ENCODE data around the gene TMEM132C. TPM values are rescaled to one million over a fixed set of nuclear protein-coding genes. Genes with fewer than 3 reads are reported as not detected.

The TMEM132C gene
- total RNA-seq, 1 donor from 2014 or later, result 0.64 TPM

DNA sequence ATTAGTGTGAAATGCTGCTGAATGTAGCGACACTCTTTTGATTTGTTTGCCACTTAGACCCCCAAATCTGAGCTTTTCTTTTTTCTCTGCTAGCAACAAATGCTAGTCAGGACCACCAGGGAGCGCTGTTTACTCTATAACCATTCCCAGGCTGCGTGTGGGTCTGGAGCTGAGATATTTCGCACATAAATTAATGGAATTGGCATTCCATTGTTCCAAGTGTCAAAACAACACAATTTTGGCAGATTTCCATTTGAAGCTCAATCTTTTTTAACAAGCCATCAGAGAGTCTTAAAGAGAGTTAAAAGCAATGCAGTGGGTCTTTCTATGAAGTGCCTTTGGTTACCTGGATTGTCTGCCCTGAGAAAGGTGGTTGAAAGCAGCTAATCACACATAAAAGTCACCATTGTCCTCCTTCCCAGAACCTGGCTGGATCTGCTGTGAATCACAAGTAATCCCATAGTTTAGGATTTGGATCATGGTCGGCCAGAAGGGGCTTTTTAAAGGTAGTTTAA is 7.4 kb upstream of the TMEM132C start:
- H3K9me3 ChIP-seq, result no peaks in the 10 kb centered on the region
- intact Hi-C loops (cut with DNase I), result no loop called here
- no peaks in the 10 kb centered on the region for H3K27me3 ChIP-seq
- no peak overlapping the region for H3K27ac ChIP-seq
- TF ChIP-seq, protein P1, sequence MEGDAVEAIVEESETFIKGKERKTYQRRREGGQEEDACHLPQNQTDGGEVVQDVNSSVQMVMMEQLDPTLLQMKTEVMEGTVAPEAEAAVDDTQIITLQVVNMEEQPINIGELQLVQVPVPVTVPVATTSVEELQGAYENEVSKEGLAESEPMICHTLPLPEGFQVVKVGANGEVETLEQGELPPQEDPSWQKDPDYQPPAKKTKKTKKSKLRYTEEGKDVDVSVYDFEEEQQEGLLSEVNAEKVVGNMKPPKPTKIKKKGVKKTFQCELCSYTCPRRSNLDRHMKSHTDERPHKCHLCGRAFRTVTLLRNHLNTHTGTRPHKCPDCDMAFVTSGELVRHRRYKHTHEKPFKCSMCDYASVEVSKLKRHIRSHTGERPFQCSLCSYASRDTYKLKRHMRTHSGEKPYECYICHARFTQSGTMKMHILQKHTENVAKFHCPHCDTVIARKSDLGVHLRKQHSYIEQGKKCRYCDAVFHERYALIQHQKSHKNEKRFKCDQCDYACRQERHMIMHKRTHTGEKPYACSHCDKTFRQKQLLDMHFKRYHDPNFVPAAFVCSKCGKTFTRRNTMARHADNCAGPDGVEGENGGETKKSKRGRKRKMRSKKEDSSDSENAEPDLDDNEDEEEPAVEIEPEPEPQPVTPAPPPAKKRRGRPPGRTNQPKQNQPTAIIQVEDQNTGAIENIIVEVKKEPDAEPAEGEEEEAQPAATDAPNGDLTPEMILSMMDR (IDR thresholded peaks at IDR 0.05), result peak; percentile 70
- no peak for DNase-seq
- H3K4me3 ChIP-seq, result no peak overlapping the region
- no peaks in the 10 kb centered on the region for H3K36me3 ChIP-seq
- H3K4me1 ChIP-seq, result no peaks in the 10 kb centered on the region
- ATAC-seq, result peak; percentile 46

DNA sequence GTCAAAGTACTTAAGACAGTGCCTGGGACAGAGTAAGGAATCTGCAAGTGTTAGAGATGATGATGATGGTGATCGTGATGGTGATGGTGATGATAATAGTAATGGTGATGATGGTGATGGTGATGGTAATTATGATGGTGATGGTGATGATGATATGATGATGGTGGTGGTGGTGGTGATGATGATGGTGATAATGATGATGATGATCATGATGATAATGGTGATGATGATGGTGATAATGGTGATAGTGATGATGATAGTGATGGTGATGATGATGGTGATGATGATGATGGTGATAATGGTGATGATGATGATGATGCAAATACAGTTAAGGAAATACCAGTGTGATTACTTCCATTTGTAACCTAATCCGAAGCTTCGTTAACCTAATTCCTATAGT is 5.2 kb upstream of the TMEM132C start:
- intact Hi-C loops (cut with DNase I), result no loop called here
- Histone ChIP-seq H3K36me3 (no peaks in the 10 kb centered on the region), H3K27ac (no peak overlapping the region), H3K27me3 (peaks cover 5% of the 10 kb centered on the region), H3K4me1 (no peaks in the 10 kb centered on the region), H3K4me3 (no peak overlapping the region), H3K9me3 (no peaks in the 10 kb centered on the region)
- no peak for ATAC-seq
- no peak for DNase-seq
- TF ChIP-seq, protein P1 (IDR thresholded peaks at IDR 0.05), result no peak

DNA sequence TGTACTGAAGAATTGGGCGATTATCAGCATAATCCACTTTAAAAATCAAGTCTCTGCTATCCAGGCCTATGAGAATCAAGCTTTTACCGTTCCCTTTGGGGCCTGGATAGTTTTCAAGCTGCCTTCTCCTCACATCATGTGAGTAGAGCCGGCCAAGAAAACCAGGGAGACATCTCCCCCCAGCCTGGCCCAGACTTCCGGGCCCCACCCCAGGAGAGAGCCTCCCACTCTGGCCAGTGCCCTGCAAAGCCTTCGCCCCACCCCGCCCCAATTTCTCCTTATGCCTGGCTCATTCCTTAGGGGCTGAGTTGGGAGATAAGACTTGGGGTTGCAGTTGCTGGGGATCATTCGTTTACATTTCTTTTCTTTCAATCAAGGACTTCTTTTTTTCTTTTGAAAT is 1.4 kb upstream of the TMEM132C start:
- Histone ChIP-seq H3K4me3 (no peak overlapping the region), H3K9me3 (no peaks in the 10 kb centered on the region), H3K27ac (no peak overlapping the region), H3K27me3 (peaks cover 33% of the 10 kb centered on the region), H3K36me3 (no peaks in the 10 kb centered on the region), H3K4me1 (peaks cover 9% of the 10 kb centered on the region)
- ATAC-seq, result no peak
- TF ChIP-seq, protein P1 (IDR thresholded peaks at IDR 0.05), result no peak
- no peak for DNase-seq
- intact Hi-C loops (cut with DNase I), result no loop called here

DNA sequence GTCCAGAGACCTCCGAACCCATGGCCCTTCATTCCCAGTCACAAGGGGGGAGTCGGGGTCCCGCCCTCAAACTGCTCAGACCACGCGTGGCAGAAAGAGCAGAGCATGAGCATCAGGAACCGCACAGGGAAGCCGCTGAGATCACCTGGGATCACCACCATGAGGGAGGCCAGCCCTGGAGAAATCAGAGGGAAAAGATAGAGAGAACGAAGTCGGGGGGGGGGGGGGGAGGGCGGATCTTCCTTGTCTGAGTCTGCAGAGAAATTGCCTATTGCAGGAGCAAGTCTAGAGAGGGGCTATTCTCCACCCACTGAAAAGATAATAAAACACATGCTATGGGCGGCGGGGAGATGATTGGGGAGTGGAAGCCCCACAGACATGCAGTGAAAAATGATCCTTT is 884 bp upstream of the TMEM132C start:
- H3K4me1 ChIP-seq, result peaks cover 9% of the 10 kb centered on the region
- no peaks in the 10 kb centered on the region for H3K36me3 ChIP-seq
- no peaks in the 10 kb centered on the region for H3K9me3 ChIP-seq
- ATAC-seq (no peak), DNase-seq (no peak)
- TF ChIP-seq, protein P1 (IDR thresholded peaks at IDR 0.05), result no peak
- H3K4me3 ChIP-seq, result no peak overlapping the region
- H3K27me3 ChIP-seq, result peaks cover 33% of the 10 kb centered on the region
- intact Hi-C loops (cut with DNase I), result no loop called here
- no peak overlapping the region for H3K27ac ChIP-seq

DNA sequence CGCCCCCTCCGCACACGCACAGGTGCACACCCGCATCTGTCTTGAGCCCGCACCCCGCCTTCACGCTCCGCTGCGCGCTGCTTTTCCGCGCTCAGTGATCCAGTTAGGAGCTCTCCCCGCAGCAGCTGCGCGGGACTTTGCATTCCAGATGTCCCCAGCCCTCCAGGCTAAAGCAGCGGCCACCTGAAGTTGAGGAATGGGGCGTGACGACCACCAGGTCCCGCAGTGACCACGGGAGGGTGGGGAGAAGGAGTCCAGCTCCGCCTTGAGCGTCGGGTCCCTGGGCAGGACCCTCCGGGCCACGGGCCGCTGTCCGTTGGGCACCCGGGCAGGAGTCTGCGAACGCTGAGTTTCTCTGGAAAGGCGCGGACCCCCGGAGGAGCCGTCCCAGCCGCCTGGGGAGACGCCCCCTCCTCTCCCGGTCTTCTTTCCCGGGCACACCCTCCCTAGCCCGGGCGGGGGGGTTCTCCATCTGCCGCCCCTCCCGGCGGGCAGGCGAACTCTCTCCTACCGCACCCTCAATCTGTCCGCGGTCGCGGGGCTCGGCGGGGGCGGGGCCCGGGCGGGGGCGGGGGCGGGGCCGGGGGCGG is 334 bp upstream of the TMEM132C start:
- Histone ChIP-seq H3K27ac (no peak overlapping the region), H3K4me3 (no peak overlapping the region), H3K4me1 (peaks cover 9% of the 10 kb centered on the region), H3K9me3 (no peaks in the 10 kb centered on the region), H3K36me3 (no peaks in the 10 kb centered on the region), H3K27me3 (peaks cover 33% of the 10 kb centered on the region)
- no peak for DNase-seq
- no peak for ATAC-seq
- TF ChIP-seq, protein P1 (IDR thresholded peaks at IDR 0.05), result no peak
- intact Hi-C loops (cut with DNase I), result no loop called here

Measured in upper lobe of right lung (tissue), 1 donor.